Testis (tissue), 2 donors: Measurements from ENCODE around the gene RBM43.

Experiments
- CTCF ChIP-seq, 3 experiments: fragments of 450-650 bp in 2 of 3; fragments of 200-600 bp in 1 of 3; sonication (generic) in 1 of 3; IDR thresholded peaks; one replicate each; pipeline ENCODE4 v1.5.1; 2016 to 2019; ENCODE audit warnings: antibody characterized with exemption in 3 of 3, mild to moderate bottlenecking in 2 of 3, moderate library complexity in 1 of 3
- POLR2A ChIP-seq: fragments of 450-650 bp; IDR thresholded peaks from one replicate; pipeline ENCODE4 v1.6.1; 2017; ENCODE audit warnings: antibody characterized with exemption, mild to moderate bottlenecking, moderate library complexity

- no peak for TF ChIP-seq CTCF (IDR thresholded peaks at IDR 0.05)
- TF ChIP-seq POLR2A, result no peak
Observed at GRCh38 chr2:151261977-151262291, 271 bp upstream of the RBM43 start.
